ENCODE measurements around the gene PON2.

Gene PON2

DNA sequence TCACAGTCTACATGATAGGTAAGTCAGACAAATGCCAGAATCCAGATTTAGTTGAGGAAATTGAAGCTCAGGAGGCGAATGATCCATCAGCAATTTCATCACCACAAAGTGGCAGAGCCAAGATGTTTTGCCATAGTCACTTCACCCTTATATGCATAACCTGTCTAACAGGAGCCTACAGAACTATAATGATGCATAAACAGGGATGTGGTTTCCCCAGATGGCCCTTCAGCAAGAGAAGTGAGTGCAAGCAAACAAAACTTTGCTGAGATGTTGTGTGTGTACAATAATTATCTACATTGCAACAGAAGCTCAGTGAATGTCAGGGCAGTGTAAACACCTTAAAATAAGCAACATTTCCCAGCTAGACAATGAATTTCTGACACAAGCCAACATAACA is 67.2 kb downstream of the PON2 start:
- Mint-ChIP-seq H3K27me3 (peaks cover 2% of the 10 kb centered on the region), H3K4me3 (no peak overlapping the region), H3K9me3 (no peaks in the 10 kb centered on the region), H3K27ac (no peak overlapping the region), H3K36me3 (no peaks in the 10 kb centered on the region), H3K4me1 (no peaks in the 10 kb centered on the region)
- no peak for ATAC-seq (ENCODE audit: low read depth)
- DNase-seq (ENCODE audit: low spot score in 2 of 2): no peak

DNA sequence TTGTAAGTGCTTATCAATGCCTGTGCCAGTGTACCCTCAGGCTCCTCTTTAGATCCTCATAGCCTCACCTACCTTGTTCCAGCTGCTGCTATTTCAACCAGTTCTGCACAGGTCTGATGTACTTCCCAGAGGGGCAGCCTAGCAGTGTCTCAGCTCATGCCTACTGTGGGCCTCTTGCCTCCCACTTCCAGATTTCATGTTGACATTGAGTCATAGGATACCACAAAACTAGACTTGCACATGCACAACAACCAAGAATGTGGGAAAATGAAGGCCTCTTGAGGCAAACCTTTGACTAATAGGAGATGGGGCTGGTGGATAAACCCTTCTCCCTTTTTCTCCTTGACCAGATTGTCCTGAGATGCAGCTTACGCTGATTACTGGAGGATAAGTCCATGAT is 69.7 kb downstream of the PON2 start:
- DNase-seq (ENCODE audit: low spot score in 2 of 2) (no peak), ATAC-seq (ENCODE audit: low read depth) (no peak)
- no peak overlapping the region for H3K27ac Mint-ChIP-seq
- no peaks in the 10 kb centered on the region for H3K4me1 Mint-ChIP-seq
- H3K9me3 Mint-ChIP-seq: no peaks in the 10 kb centered on the region
- no peaks in the 10 kb centered on the region for H3K36me3 Mint-ChIP-seq
- H3K27me3 Mint-ChIP-seq: peaks cover 4% of the 10 kb centered on the region
- no peak overlapping the region for H3K4me3 Mint-ChIP-seq

DNA sequence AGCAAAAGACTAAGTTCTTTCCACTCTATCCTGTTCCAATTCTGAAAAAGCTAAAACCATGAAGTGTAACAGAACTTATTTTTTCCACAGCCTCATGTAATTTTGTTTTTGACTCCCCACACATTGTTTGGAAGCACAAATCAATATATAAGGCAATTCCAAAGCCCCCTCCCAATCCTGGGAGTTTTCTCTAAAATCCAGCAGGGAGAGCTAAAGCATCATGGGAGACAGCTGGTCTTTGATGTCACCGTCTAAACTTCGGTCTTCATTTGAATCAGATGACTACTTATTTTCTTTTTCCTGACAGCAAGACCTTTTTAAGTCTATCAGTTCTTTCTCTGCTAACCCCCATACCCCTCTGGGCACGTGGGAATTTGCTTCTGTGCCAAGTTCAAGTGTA is 77.2 kb downstream of the PON2 start:
- Mint-ChIP-seq H3K27me3 (peaks cover 3% of the 10 kb centered on the region), H3K27ac (no peak overlapping the region), H3K4me1 (no peaks in the 10 kb centered on the region), H3K4me3 (no peak overlapping the region), H3K9me3 (no peaks in the 10 kb centered on the region), H3K36me3 (no peaks in the 10 kb centered on the region)
- no peak for ATAC-seq (ENCODE audit: low read depth)
- no peak for DNase-seq (ENCODE audit: low spot score in 2 of 2)

All from memory B cell (primary cell).